Fibroblast of lung (primary cell): ENCODE data around the gene SUGT1.

Experiments used
- EZH2 ChIP-seq: IDR thresholded peaks from 2 replicates; pipeline ENCODE4 v1.5.1; 2012; ENCODE audit warnings: low read length, control low read depth, mild to moderate bottlenecking; ENCODE audit errors: missing control alignments
- TF ChIP-seq, protein P1 (sequence below), 2 donors: IDR thresholded peaks in 1 of 2; conservative IDR thresholded peaks in 1 of 2; 1 replicate in 1 of 2; 2 replicates in 1 of 2; pipeline ENCODE4 v1.5.1; 2011 to 2012; ENCODE audit warnings: low read length in 2 of 2, control low read depth in 1 of 2, inconsistent platforms in 1 of 2, low read depth in 1 of 2, mild to moderate bottlenecking in 1 of 2

DNA sequence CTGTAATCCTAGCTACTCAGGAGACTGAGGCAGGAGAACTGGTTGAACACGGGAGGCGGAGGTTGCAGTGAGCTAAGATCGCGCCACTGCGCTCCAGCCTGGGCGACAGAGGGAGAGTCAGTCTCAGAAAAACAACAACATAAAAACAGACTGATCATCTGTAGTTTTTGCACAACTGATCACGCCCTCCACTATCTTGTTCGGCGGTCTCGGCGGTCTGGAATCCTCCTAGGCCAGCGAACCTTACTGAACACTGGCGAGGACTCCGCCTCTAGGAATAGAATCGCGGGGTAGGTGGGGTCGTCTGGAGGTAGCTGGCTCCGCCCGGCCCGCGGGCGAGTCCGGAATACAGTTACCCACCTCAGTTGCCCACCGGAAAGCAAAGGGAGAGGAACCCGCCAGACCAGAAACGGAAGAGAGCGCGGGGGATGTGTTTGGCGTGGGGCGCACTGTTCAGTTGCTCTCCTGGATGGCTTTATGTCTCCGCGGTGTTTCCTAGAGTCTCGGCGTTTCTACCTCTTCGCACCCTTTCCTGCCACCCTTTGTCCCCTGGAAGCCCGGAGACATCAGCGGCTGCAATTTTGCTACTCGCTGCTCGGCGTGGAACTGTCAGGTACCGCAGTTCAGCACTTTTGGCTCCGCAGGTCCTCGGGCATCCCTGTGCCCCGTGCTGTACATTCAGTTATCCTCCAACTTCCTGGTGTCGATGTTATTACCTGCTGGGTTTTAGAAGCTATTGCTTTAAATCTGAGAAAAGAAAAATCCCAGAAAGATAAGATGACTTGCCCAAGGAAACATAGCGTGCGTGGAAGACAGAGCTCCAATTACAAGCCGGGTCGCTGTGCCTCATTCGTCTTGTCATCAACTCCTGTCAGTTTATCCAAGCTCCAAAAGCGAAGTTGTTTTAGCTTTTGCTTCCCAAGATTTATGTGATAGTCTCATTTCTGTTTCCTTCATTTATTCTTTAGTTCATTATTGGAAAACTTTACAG, 35.3 kb upstream of the SUGT1 start:
- TF ChIP-seq, protein P1, sequence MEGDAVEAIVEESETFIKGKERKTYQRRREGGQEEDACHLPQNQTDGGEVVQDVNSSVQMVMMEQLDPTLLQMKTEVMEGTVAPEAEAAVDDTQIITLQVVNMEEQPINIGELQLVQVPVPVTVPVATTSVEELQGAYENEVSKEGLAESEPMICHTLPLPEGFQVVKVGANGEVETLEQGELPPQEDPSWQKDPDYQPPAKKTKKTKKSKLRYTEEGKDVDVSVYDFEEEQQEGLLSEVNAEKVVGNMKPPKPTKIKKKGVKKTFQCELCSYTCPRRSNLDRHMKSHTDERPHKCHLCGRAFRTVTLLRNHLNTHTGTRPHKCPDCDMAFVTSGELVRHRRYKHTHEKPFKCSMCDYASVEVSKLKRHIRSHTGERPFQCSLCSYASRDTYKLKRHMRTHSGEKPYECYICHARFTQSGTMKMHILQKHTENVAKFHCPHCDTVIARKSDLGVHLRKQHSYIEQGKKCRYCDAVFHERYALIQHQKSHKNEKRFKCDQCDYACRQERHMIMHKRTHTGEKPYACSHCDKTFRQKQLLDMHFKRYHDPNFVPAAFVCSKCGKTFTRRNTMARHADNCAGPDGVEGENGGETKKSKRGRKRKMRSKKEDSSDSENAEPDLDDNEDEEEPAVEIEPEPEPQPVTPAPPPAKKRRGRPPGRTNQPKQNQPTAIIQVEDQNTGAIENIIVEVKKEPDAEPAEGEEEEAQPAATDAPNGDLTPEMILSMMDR (conservative IDR thresholded peaks at IDR 0.05 in 1 of 2, IDR thresholded peaks at IDR 0.05 in 1 of 2; ENCODE audit: low read depth in 1 of 2, low read length in 2 of 2) = no peak
- no peak for TF ChIP-seq EZH2
